ENCODE measurements around the gene TRIO.

TRIO gene

DNA sequence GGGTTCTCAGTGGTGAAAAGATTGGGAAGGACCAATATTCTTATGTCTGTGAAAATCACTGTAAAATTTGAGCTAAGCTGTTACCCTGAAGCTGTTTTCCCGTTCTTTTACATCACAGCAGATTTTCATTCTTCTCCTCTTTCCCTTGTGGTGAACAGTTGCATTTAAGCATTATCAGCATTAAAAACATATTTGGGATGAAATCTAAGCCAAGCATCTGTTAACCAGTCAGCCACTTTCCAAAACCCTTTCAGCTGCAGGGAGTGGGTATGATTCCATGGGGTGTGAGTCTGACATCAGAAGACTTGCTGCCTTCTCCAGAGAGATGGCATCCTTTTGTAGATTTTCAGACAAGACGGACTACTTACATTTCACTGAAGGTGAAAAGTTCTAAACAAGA lies 97.2 kb downstream of the TRIO start:
- DNase-seq, result no peak
- Histone ChIP-seq H3K9me3 (replicated peaks; ENCODE audit: insufficient read depth, low read length) (no peaks in the 10 kb centered on the region), H3K36me3 (replicated peaks; ENCODE audit: insufficient read depth, low read length) (no peaks in the 10 kb centered on the region), H3K4me2 (ENCODE audit: low read depth, low read length) (no peak overlapping the region), H3F3A (ENCODE audit: insufficient read depth, low read length) (no peaks in the 10 kb centered on the region), H3K9me2 (replicated peaks; ENCODE audit: insufficient read depth, low read length) (no peaks in the 10 kb centered on the region), H3K79me2 (ENCODE audit: low read length) (peaks cover 59% of the 10 kb centered on the region), H3K4me3 (ENCODE audit: low read length) (no peak overlapping the region), H3K4me1 (ENCODE audit: low read length) (no peaks in the 10 kb centered on the region), H2AFZ (ENCODE audit: low read length) (no peak overlapping the region), H3K27me3 (replicated peaks; ENCODE audit: insufficient read depth, low read length) (no peaks in the 10 kb centered on the region), H3K9ac (ENCODE audit: low read length) (no peak overlapping the region), H4K20me1 (ENCODE audit: insufficient read depth, low read length) (no peaks in the 10 kb centered on the region; the same call in 1 of the 2 replicates), H3K27ac (ENCODE audit: low read length) (no peak overlapping the region)
- TF ChIP-seq EZH2 (optimal IDR thresholded peaks at IDR 0.05; ENCODE audit: low read depth, low read length) (no peak), EZH2phosphoT487 (IDR thresholded peaks at IDR 0.05; ENCODE audit: low read length) (no peak)
- TF ChIP-seq, protein P1, sequence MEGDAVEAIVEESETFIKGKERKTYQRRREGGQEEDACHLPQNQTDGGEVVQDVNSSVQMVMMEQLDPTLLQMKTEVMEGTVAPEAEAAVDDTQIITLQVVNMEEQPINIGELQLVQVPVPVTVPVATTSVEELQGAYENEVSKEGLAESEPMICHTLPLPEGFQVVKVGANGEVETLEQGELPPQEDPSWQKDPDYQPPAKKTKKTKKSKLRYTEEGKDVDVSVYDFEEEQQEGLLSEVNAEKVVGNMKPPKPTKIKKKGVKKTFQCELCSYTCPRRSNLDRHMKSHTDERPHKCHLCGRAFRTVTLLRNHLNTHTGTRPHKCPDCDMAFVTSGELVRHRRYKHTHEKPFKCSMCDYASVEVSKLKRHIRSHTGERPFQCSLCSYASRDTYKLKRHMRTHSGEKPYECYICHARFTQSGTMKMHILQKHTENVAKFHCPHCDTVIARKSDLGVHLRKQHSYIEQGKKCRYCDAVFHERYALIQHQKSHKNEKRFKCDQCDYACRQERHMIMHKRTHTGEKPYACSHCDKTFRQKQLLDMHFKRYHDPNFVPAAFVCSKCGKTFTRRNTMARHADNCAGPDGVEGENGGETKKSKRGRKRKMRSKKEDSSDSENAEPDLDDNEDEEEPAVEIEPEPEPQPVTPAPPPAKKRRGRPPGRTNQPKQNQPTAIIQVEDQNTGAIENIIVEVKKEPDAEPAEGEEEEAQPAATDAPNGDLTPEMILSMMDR (IDR thresholded peaks at IDR 0.05; ENCODE audit: low read length), result no peak

DNA sequence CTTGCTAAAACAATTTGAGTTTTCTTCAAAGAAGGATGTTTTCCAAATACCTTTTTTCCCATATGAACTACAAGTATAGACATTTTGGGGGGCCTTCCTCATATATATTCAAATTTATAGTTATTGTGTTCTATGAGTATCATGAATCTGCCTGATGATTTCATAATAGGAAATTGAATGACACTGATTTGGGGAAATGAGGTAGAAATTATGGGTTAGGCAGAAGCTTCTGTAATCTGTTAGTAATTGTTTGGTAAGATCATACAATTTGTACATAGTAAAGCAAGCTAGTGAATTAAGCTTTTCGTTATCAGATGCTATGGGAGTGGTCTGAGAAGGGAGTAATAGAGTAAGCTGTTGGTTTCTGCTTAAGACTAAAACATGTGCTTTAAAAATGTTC lies 98.0 kb downstream of the TRIO start:
- Histone ChIP-seq H3K4me3 (ENCODE audit: low read length) (no peak overlapping the region), H3K27ac (ENCODE audit: low read length) (no peak overlapping the region), H4K20me1 (ENCODE audit: insufficient read depth, low read length) (no peaks in the 10 kb centered on the region; the same call in 1 of the 2 replicates), H3K79me2 (ENCODE audit: low read length) (peaks cover 63% of the 10 kb centered on the region), H3K9me2 (replicated peaks; ENCODE audit: insufficient read depth, low read length) (no peaks in the 10 kb centered on the region), H3K4me1 (ENCODE audit: low read length) (no peaks in the 10 kb centered on the region), H3K9ac (ENCODE audit: low read length) (no peak overlapping the region), H3K36me3 (replicated peaks; ENCODE audit: insufficient read depth, low read length) (no peaks in the 10 kb centered on the region), H3K9me3 (replicated peaks; ENCODE audit: insufficient read depth, low read length) (no peaks in the 10 kb centered on the region), H2AFZ (ENCODE audit: low read length) (no peak overlapping the region), H3K27me3 (replicated peaks; ENCODE audit: insufficient read depth, low read length) (no peaks in the 10 kb centered on the region), H3F3A (ENCODE audit: insufficient read depth, low read length) (no peaks in the 10 kb centered on the region), H3K4me2 (ENCODE audit: low read depth, low read length) (no peak overlapping the region)
- TF ChIP-seq EZH2phosphoT487 (IDR thresholded peaks at IDR 0.05; ENCODE audit: low read length) (no peak), EZH2 (optimal IDR thresholded peaks at IDR 0.05; ENCODE audit: low read depth, low read length) (no peak)
- TF ChIP-seq, protein P1 (IDR thresholded peaks at IDR 0.05; ENCODE audit: low read length), result no peak
- DNase-seq, result no peak

DNA sequence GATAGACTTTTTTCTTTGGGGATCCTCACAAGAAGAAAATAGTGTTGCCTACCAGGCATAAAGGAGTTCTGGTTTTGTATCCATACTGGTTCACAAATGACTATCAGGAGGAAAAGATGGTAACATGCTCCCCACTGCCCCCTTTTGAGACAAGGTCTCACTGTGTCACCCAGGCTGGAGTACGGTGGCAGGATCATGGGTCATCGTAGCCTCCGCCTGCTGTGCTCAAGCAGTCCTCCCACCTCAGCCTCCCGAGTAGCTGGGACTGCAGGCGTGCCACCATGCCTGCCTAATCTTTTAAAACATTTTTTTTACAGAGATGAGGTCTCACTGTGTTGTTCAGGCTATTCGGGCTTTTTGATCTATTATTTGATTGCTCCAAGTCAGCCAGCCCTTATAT lies 99.3 kb downstream of the TRIO start:
- no peaks in the 10 kb centered on the region; the same call in 1 of the 2 replicates for H4K20me1 ChIP-seq (ENCODE audit: insufficient read depth, low read length)

More for the DNA sequence above, 99.3 kb downstream of the TRIO start:
- H3K27me3 ChIP-seq (replicated peaks; ENCODE audit: insufficient read depth, low read length), result no peaks in the 10 kb centered on the region
- peaks cover 61% of the 10 kb centered on the region for H3K79me2 ChIP-seq (ENCODE audit: low read length)
- no peaks in the 10 kb centered on the region for H3K9me2 ChIP-seq (replicated peaks; ENCODE audit: insufficient read depth, low read length)
- H3K27ac ChIP-seq (ENCODE audit: low read length), result no peak overlapping the region
- no peak overlapping the region for H3K4me3 ChIP-seq (ENCODE audit: low read length)
- H3K9me3 ChIP-seq (replicated peaks; ENCODE audit: insufficient read depth, low read length), result no peaks in the 10 kb centered on the region
- no peaks in the 10 kb centered on the region for H3F3A ChIP-seq (ENCODE audit: insufficient read depth, low read length)
- H3K9ac ChIP-seq (ENCODE audit: low read length), result no peak overlapping the region
- H3K36me3 ChIP-seq (replicated peaks; ENCODE audit: insufficient read depth, low read length), result no peaks in the 10 kb centered on the region
- H3K4me1 ChIP-seq (ENCODE audit: low read length), result no peaks in the 10 kb centered on the region
- TF ChIP-seq EZH2phosphoT487 (IDR thresholded peaks at IDR 0.05; ENCODE audit: low read length) (no peak), EZH2 (optimal IDR thresholded peaks at IDR 0.05; ENCODE audit: low read depth, low read length) (no peak)
- TF ChIP-seq, protein P1 (IDR thresholded peaks at IDR 0.05; ENCODE audit: low read length), result no peak
- H2AFZ ChIP-seq (ENCODE audit: low read length), result no peak overlapping the region
- H3K4me2 ChIP-seq (ENCODE audit: low read depth, low read length), result no peak overlapping the region
- no peak for DNase-seq
